Breast epithelium (tissue), 3 donors: ENCODE data around the gene DEK.

Source experiments
- CTCF ChIP-seq, 3 donors: fragments of 450-650 bp; IDR thresholded peaks; one replicate each; pipeline ENCODE4 v1.5.1; 2016 to 2017; ENCODE audit warnings: antibody characterized with exemption in 3 of 3, mild to moderate bottlenecking in 3 of 3, moderate library complexity in 3 of 3
- POLR2A ChIP-seq: fragments of 450-650 bp; IDR thresholded peaks from one replicate; pipeline ENCODE4 v1.6.1; 2016; ENCODE audit warnings: antibody characterized with exemption, mild to moderate bottlenecking, moderate library complexity
- POLR2AphosphoS5 ChIP-seq, 3 donors: sonication (generic); formaldehyde crosslinking; IDR thresholded peaks; one replicate each; pipeline ENCODE4 v1.6.1; 2017; ENCODE audit warnings: antibody characterized with exemption in 3 of 3

- TF ChIP-seq POLR2A = no peak
- no peak for TF ChIP-seq CTCF (IDR thresholded peaks at IDR 0.05)
- no peak for TF ChIP-seq POLR2AphosphoS5 (IDR thresholded peaks at IDR 0.05)
Observed at GRCh38 chr6:18210707-18211106, 53.6 kb downstream of the DEK start.
